HL-60/S4 (cell line): Measurements from ENCODE around the gene NPIPB13.
"Not testable (repeated sequence)": the region's sequence is repeated elsewhere in the genome, so short reads cannot be mapped to it uniquely, and the experiment has no call there.

Experiments
- in situ Hi-C: fragments of 300-500 bp; cut with MboI; formaldehyde crosslinking; loops from 2 replicates; pipeline ENCODE4 v1.14.3; 2022; ENCODE audit warnings: low sequenced_read_pairs

The NPIPB13 gene

GRCh38 chr16:30248379-30248778, at the start of gene NPIPB13:
Gene NPIPB13, minus strand, starts transcription at chr16:30248479. Its CDS starts 2,906 bp downstream, at chr16:30245573.
- in situ Hi-C loops = not testable (repeated sequence)

- in situ Hi-C loops = not testable (repeated sequence)
Measured at GRCh38 chr16:30282357-30282756, 34.1 kb upstream of the NPIPB13 start.

GRCh38 chr16:30278523-30278922, 30.2 kb upstream of the NPIPB13 start:
- in situ Hi-C loops = not testable (repeated sequence)

- in situ Hi-C loops = not testable (repeated sequence)
Measured at GRCh38 chr16:30217082-30217481, 31.2 kb downstream of the NPIPB13 start.

- in situ Hi-C loops = not testable (repeated sequence)
Measured at GRCh38 chr16:30211414-30211813, 36.9 kb downstream of the NPIPB13 start.

- in situ Hi-C loops = not testable (repeated sequence)
Measured at GRCh38 chr16:30209032-30209431, 39.2 kb downstream of the NPIPB13 start.

- in situ Hi-C loops = not testable (repeated sequence)
Measured at GRCh38 chr16:30207063-30207704, 41.1 kb downstream of the NPIPB13 start.

- in situ Hi-C loops = not testable (repeated sequence)
Measured at GRCh38 chr16:30206252-30206651, 42.0 kb downstream of the NPIPB13 start.

- in situ Hi-C loops = not testable (repeated sequence)
Measured at GRCh38 chr16:30205541-30206236, 42.6 kb downstream of the NPIPB13 start.

- in situ Hi-C loops = not testable (repeated sequence)
Measured at GRCh38 chr16:30199608-30200343, 48.5 kb downstream of the NPIPB13 start.

- in situ Hi-C loops = not testable (repeated sequence)
Measured at GRCh38 chr16:30199049-30199448, 49.2 kb downstream of the NPIPB13 start, which contains the start of gene SULT1A3. Gene SULT1A3, plus strand, starts transcription at chr16:30199255. Its CDS starts 1,474 bp downstream, at chr16:30200729.
